Smooth muscle cell (in vitro differentiated cells): ENCODE data around the gene ZP3. TPM values are rescaled to one million over a fixed set of nuclear protein-coding genes. Genes with fewer than 3 reads are reported as not detected.
"Not testable (repeated sequence)": the region's sequence is repeated elsewhere in the genome, so short reads cannot be mapped to it uniquely, and the experiment has no call there.

Experiments used
- DNase-seq: peaks from one replicate; lab custom pipeline; 2025; ENCODE audit not compliant: unreplicated experiment; lab: John Stamatoyannopoulos, UW
- H2AFZ ChIP-seq: fragments of 200-600 bp; sonication (generic); 2 replicates; pipeline ENCODE4 v1.6.0; 2016; ENCODE audit warnings: antibody characterized with exemption, low read depth, mild to moderate bottlenecking
- H3F3A ChIP-seq: fragments of 200-600 bp; sonication (generic); 2 replicates; pipeline ENCODE4 v1.6.0; 2017; ENCODE audit warnings: antibody characterized with exemption, low read depth
- H3K27ac ChIP-seq: fragments of 200-600 bp; sonication (generic); 2 replicates; pipeline ENCODE4 v1.5.1; 2016; ENCODE audit warnings: low read depth, mild to moderate bottlenecking
- H3K27me3 ChIP-seq: fragments of 200-600 bp; sonication (generic); 2 replicates; pipeline ENCODE4 v1.6.1; 2016; ENCODE audit warnings: low read depth, mild to moderate bottlenecking
- H3K36me3 ChIP-seq: fragments of 200-600 bp; sonication (generic); 2 replicates; pipeline ENCODE4 v1.5.1; 2016; ENCODE audit warnings: low read depth
- H3K4me1 ChIP-seq: fragments of 200-600 bp; sonication (generic); 2 replicates; pipeline ENCODE4 v1.5.1; 2016; ENCODE audit warnings: low read depth
- H3K4me2 ChIP-seq: fragments of 200-600 bp; sonication (generic); 2 replicates; pipeline ENCODE4 v1.6.0; 2016; ENCODE audit warnings: mild to moderate bottlenecking
- H3K4me3 ChIP-seq: fragments of 200-600 bp; sonication (generic); 2 replicates; pipeline ENCODE4 v1.5.1; 2016; ENCODE audit warnings: mild to moderate bottlenecking
- H3K79me2 ChIP-seq: fragments of 200-600 bp; sonication (generic); 2 replicates; pipeline ENCODE4 v1.6.0; 2016; ENCODE audit warnings: low read depth, mild to moderate bottlenecking
- H3K9ac ChIP-seq: fragments of 200-600 bp; sonication (generic); 2 replicates; pipeline ENCODE4 v1.6.0; 2016; ENCODE audit warnings: low read depth
- H3K9me3 ChIP-seq: fragments of 200-600 bp; sonication (generic); replicated peaks from 2 replicates; pipeline ENCODE4 v1.5.1; 2016; ENCODE audit warnings: low read depth
- H4K20me1 ChIP-seq: fragments of 200-600 bp; sonication (generic); 2 replicates; pipeline ENCODE4 v1.6.0; 2016; ENCODE audit warnings: low read depth
- WGBS: methylation state at CpG from one replicate; pipeline ENCODE4 v1.1.7; 2016; ENCODE audit warnings: low lambda C conversion rate; 5-methylcytosine and 5-hydroxymethylcytosine counted together
- polyA plus RNA-seq: library from polyadenylated mRNA; unstranded; fragments of >200 nt; fragmentation: Nextera tagmentation; extraction: Ambion mirVana; gene quantifications from 2 replicates; pipeline ENCODE4 v1.2.1, GENCODE V29; 2016
- total RNA-seq: library from RNA; depleted of rRNA; stranded (reverse); fragments of >200 nt; gene quantifications from 2 replicates; pipeline ENCODE4 v1.2.3, GENCODE V29; 2014

ZP3 gene
- total and polyA plus RNA-seq, 2 experiments from 2014 or later = 1.3 to 1.6 TPM

GRCh38 chr7:76442664-76443446 is 18.1 kb downstream of the ZP3 start:
- H3K9ac ChIP-seq, H3K4me3 ChIP-seq, H3K79me2 ChIP-seq, H2AFZ ChIP-seq, H4K20me1 ChIP-seq, H3K27me3 ChIP-seq, H3K36me3 ChIP-seq, H3K4me1 ChIP-seq, H3K4me2 ChIP-seq, H3F3A ChIP-seq, DNase-seq, H3K9me3 ChIP-seq, H3K27ac ChIP-seq: not testable (repeated sequence)
- WGBS = 90% methylated on average over 4 of the region's 5 CpGs

DNA sequence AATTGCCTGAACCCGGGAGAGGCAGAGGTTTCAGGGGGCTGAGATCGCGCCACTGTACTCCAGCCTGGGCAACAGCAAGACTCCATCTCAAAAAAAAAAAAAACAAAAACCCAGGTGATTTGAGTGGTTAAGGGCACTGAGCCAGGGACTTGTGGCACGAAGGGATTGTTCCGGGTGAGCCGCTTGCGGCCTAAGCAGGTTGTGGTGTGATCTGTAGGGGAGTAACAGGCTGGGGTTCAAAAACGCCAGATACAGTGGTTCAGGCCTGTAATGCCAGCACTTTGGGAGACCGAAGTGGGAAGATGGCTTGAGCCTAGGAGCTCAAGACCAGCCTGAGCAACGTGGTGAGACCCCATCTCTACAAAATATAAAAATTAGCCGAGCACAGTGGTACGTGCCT is 19.1 kb downstream of the ZP3 start:
- not testable (repeated sequence) for H3K27ac ChIP-seq, H3K36me3 ChIP-seq, H3K27me3 ChIP-seq, H3F3A ChIP-seq, H3K4me3 ChIP-seq, H3K79me2 ChIP-seq, H3K9me3 ChIP-seq, H2AFZ ChIP-seq, H3K4me1 ChIP-seq, H3K9ac ChIP-seq, H3K4me2 ChIP-seq, H4K20me1 ChIP-seq, DNase-seq
- WGBS = 98% methylated on average over 7 of the region's 12 CpGs

GRCh38 chr7:76445577-76446008 is 20.8 kb downstream of the ZP3 start:
- not testable (repeated sequence) for H3K27me3 ChIP-seq, H3F3A ChIP-seq, H3K4me1 ChIP-seq, H4K20me1 ChIP-seq, H3K9me3 ChIP-seq, H2AFZ ChIP-seq, H3K9ac ChIP-seq, DNase-seq, H3K4me3 ChIP-seq, H3K36me3 ChIP-seq, H3K79me2 ChIP-seq
- Histone ChIP-seq H3K4me2 (peak overlapping the region; percentile 58), H3K27ac (peak overlapping the region; percentile 32)
- WGBS = 27% methylated on average over 4 of the region's 5 CpGs

DNA sequence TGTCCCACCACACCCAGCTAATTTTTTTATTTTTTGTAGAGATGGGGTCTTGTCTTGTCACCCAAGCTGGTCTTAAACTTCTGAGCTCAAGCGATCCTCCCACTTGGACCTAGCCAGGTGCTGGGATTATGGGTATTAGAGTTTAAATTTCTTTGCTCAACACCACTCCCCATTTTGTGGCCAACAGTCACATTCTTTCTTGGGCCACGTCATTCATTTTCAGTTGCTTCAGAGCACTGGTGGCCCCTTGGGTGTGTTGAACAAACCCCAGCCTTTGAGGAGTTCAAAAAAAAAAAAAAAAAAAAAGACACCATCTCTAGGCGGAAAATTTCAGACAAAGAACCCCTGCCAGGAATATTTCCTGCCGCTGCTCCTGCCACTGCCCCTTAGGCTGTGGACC is 32.3 kb downstream of the ZP3 start:
- H3F3A ChIP-seq, H3K36me3 ChIP-seq, H3K4me1 ChIP-seq, H4K20me1 ChIP-seq, H3K9me3 ChIP-seq, H3K27me3 ChIP-seq, H3K27ac ChIP-seq, DNase-seq, H3K79me2 ChIP-seq, H3K9ac ChIP-seq, H2AFZ ChIP-seq, H3K4me3 ChIP-seq, H3K4me2 ChIP-seq: not testable (repeated sequence)
- no CpG with 5 or more reads among the region's 4 CpGs for WGBS

- not testable (repeated sequence) for H3K9me3 ChIP-seq, H3K79me2 ChIP-seq, H3K4me3 ChIP-seq, DNase-seq, H2AFZ ChIP-seq, H3K9ac ChIP-seq, H3K27ac ChIP-seq, H3K4me1 ChIP-seq, H3F3A ChIP-seq, H4K20me1 ChIP-seq, H3K36me3 ChIP-seq, H3K27me3 ChIP-seq, H3K4me2 ChIP-seq
- 15% methylated on average over 2 of the region's 4 CpGs for WGBS
Observed at GRCh38 chr7:76458504-76458903, 33.8 kb downstream of the ZP3 start.

- not testable (repeated sequence) for H3K9me3 ChIP-seq, H3K4me1 ChIP-seq, H3F3A ChIP-seq, H3K4me3 ChIP-seq, H3K4me2 ChIP-seq, DNase-seq, H3K27me3 ChIP-seq, H4K20me1 ChIP-seq, H3K79me2 ChIP-seq, H3K9ac ChIP-seq, H2AFZ ChIP-seq, H3K36me3 ChIP-seq, H3K27ac ChIP-seq
- 90% methylated on average over 14 of the region's 20 CpGs for WGBS
Observed at GRCh38 chr7:76460767-76461166, 36.0 kb downstream of the ZP3 start.

GRCh38 chr7:76461464-76462101 is 36.8 kb downstream of the ZP3 start, which contains the start of gene DTX2:
Gene DTX2 (plus strand): TSS chr7:76461709. CDS start chr7:76480510, 18,801 bp downstream.
- DNase-seq, H3K4me2 ChIP-seq, H3F3A ChIP-seq, H3K4me1 ChIP-seq, H2AFZ ChIP-seq, H3K9me3 ChIP-seq, H4K20me1 ChIP-seq, H3K27ac ChIP-seq, H3K9ac ChIP-seq, H3K36me3 ChIP-seq, H3K79me2 ChIP-seq, H3K27me3 ChIP-seq: not testable (repeated sequence)
- H3K4me3 ChIP-seq = peak within 1 kb of the TSS; percentile 55
- 1% methylated on average over 22 of the region's 54 CpGs for WGBS

- H3K9ac ChIP-seq, H3K9me3 ChIP-seq, H2AFZ ChIP-seq, H3K27ac ChIP-seq, H4K20me1 ChIP-seq, H3K36me3 ChIP-seq, H3K4me2 ChIP-seq, H3K79me2 ChIP-seq, H3K4me3 ChIP-seq, H3K4me1 ChIP-seq, H3K27me3 ChIP-seq, DNase-seq, H3F3A ChIP-seq: not testable (repeated sequence)
- no CpG with 5 or more reads among the region's 17 CpGs for WGBS
Observed at GRCh38 chr7:76462271-76462882, 37.6 kb downstream of the ZP3 start.
